ENCODE measurements around the gene UBL4B.

UBL4B gene

GRCh38 chr1:110114784-110115183 is 2.5 kb downstream of the UBL4B start:
- no peak for DNase-seq (ENCODE audit: low spot score)

DNA sequence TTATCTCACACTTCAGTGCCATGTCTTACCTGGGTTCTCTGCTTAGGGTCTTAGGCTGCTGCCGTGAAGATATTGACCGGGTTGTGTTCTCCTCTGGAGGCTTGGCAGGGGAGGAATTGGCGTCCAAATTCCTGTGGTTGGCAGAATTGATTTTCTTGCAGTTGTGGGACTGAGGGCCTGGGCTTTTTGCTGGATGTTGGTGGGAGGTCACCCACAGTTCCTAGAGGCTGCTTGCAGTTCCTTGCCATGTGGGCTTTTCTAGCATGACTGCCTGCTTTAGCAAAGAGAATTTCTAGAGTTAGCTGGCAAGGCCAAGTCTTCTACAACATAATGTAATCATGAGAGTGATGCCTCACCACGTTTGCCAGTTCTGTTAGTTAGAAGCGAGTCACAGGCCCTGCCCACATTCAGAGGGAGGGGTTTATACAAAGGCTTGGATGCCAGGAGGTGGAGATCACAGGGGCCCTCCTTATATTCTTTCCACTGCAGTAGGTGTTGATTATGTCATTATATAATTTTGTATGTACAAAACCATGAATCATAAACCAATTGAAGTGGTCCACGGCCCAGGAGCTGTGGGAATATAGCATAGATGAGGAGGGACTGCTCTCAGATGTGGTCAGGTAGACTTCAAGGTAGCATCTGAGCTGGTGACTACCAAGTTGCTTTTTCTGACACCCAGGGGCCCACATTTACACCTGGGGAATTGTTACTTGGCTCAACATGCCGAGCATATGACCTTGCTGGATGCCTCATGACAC is 6.6 kb downstream of the UBL4B start:
- no peak for DNase-seq (ENCODE audit: low spot score)

DNA sequence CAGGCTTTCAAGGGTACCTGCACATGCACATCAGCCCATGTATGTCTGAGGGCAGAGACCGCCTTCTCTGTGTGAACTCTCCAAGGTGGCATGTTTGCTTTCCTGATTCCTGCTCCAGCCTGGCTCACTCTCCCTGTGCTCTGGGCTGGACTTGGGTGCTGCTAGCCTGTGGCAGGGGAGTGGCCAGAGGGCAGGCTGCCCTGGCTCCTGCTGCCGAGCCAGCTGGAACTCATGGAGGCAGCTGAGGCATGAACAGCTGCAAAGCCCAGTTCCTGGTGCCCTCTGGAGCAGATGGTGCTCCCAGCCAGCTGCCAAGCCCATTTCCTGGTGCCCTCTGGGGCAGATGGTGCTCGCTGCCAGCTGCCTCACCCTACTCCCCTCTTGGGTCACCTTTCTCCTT is 7.6 kb downstream of the UBL4B start:
- DNase-seq (ENCODE audit: low spot score) = no peak

GRCh38 chr1:110120960-110121561 is 8.8 kb downstream of the UBL4B start:
- DNase-seq (ENCODE audit: low spot score) = no peak

DNA sequence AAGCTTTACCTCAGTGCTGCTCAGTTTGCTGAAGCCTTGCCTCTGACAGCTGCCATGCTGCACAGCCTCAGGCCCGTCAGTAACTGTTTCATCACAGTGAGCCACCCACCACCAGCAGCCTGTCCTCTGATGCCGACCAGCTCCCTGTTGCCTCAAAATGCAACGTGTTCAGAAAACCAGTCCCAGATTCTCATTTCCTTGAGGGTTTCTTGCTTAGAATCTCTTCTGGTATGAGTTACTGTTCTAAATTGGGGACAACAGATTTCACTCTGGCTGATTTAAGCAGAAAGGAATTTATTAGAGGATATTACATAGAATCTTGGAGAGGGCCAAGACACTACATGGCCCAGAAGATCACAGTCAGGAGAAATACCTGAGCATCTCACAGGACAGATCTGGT is 11.0 kb downstream of the UBL4B start:
- DNase-seq (ENCODE audit: low spot score) = no peak

DNA sequence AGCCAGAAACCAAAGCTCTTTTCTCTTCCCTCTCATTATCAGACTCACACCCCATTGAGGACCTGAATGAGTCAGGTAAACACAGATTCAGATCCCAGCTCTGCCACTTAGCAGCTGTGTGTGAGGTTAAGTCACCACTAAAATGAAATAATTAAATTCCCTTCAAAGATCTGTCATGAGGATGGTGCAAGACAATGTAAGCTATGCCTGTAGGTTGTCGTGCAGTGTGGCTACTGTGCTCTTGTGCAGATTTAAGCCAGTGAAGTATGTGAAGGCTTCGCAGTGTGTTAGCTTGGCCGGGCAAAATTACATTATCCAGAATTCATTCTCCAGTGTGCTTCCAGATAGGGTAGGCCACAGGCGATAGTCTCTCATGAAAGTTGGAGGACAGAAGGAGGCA is 13.6 kb downstream of the UBL4B start:
- no peak for DNase-seq (ENCODE audit: low spot score)

- no peak for DNase-seq (ENCODE audit: low spot score)
These were observed 17.9 kb downstream of the UBL4B start for GRCh38 chr1:110130113-110130591.

- DNase-seq (ENCODE audit: low spot score) = no peak
These were observed 18.7 kb downstream of the UBL4B start for GRCh38 chr1:110130989-110131388.

DNA sequence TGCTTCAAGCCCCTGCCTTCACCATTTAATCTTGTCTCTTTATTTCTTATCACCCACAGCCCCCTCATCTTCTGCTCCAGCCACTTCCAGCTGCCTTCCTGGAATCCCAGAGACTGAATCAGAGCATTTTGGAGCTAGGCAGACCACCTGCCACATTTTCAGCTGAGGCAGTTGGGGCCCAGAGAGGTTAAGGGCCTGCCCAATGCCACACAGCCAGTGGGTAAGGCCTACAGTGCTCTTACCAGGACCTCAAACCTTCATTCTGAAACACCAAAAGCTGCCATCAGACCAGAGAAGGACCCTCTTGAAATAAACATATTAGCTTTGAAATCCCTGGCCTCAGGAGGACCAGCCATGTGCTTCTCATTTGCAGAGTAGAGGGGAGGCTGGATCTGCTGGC is 20.4 kb downstream of the UBL4B start:
- no peak for DNase-seq (ENCODE audit: low spot score)

DNA sequence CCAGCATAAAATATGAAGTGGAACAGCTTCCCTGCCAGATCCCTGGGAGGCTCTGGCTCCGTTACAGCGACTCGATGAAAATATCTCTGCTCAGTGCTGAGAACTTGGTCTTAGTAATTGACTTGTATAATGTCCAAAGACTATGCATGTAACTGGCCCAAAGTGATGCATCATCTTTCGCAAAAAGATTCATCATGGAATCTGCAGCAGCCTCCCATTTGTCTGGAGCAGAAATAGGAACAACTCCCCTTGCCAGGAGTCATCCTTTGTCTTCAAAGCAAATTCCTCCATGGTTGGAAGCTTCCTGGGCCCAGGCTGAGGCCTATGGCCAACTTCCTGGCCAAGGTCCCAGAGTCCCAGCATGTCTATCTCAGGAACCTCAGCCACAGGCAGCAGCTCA is 21.2 kb downstream of the UBL4B start:
- no peak for DNase-seq (ENCODE audit: low spot score)

GRCh38 chr1:110134050-110134595 is 21.9 kb downstream of the UBL4B start:
- no peak for DNase-seq (ENCODE audit: low spot score)

GRCh38 chr1:110135246-110135645 is 23.0 kb downstream of the UBL4B start:
- no peak for DNase-seq (ENCODE audit: low spot score)

DNA sequence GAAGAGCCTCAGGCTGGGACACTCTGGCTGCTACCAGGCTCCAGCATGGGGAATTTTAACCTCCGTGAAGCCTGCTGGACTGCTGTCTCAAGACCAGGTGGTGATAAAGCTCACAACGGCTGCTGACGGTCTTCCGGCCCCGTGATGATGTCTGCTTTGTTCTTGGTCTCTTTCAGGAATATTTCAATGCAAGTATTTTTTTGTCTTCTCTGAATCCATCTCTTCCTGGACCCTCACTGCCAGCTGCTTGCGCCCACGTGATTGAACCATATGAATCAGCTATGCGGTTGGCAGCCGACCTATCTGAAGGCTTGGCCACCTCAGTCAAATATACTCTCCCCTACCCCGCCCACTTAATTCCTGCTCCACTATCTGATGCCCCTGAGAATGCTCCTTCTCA is 23.4 kb downstream of the UBL4B start:
- no peak for DNase-seq (ENCODE audit: low spot score)

DNA sequence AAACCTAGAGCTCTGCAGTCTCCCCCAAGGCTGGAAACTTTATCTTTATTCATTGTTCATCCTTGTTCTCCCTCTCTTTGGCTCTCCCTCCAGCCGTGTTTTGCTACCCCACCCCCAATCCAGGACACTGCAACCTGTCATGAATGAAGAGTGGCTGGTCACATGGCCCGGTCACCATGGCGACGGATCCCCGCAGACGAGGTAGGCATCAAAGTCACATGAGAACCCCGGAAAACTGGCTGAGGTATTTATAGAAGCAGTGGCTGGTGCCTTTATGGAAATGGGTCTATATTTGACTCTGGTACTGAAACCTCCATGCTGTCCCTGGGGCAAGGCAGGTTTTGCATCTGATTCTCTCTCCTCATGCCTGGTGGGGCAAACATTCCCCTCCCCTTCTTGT is 24.7 kb downstream of the UBL4B start:
- no peak for DNase-seq (ENCODE audit: low spot score)

DNA sequence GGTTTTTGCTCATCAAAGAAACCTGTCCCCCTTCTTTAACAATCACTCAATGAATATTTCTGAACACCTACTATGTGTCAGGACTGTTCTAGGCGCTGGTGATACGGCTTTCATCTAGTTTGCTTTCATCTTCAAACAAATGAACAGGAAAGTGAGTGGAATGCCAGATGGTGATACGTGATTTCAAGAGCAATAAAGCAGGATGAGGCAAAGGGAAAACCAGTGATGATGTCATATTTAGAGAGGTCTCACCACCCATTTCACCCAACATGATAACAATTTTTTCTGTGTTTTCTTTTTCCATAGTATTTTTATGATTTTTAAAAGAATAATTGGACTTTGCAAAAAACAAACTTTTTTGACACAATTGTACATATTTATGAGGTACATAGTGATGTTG is 26.7 kb downstream of the UBL4B start:
- no peak for DNase-seq (ENCODE audit: low spot score)

- DNase-seq (ENCODE audit: low spot score) = no peak
These were observed 32.1 kb downstream of the UBL4B start for GRCh38 chr1:110144366-110144765.

DNA sequence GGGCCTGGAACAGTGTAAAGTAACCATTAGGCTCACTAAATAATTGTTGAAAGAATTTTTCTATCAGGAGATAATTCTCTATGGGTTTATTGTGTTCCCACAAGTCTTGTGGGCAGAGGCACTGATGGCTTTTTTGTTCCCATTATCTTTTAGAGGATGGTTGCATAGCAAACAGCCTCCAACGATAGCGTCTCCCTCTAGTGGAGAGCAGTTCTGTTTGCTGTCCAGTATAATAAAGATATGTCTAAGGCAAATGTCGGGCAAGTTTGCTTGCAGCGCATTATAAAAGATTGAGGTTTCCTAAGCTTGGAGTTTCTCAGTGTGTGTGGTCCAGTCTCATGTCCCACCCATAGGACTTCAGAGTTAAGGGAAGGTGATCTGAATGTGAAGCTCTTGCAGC is 36.7 kb downstream of the UBL4B start:
- DNase-seq (ENCODE audit: low spot score) = peak; percentile 33

GRCh38 chr1:110150330-110151174 is 38.3 kb downstream of the UBL4B start, which contains the start of gene SLC6A17:
Gene SLC6A17 (plus strand): TSS chr1:110150494. CDS start chr1:110166930, 16,436 bp downstream.
- no peak for DNase-seq (ENCODE audit: low spot score)

DNA sequence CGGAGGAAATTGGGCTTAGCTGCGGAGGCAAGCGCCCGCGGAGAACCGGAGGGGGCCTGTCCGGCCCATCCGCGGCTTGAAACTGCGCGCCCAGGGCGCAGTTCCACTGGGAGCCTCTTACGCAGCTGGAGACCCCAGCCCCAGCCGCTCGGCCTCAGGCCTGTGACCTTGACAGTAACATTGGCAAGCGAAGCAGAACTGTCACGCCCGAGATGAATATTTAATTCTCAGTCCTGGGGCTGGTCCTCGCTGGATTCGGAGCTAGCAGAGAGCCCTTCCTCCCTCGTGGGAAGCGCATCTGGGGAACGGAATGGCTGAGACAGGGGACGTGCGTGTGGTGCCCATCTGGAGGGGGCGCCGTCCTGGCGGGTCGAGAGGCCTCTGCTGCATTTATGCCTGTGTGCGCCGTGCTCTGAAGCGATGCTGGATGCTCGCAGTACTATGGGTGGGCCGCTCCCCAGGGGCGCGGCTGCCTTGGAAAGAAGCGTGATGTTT is 39.0 kb downstream of the UBL4B start:
- DNase-seq (ENCODE audit: low spot score) = no peak

DNA sequence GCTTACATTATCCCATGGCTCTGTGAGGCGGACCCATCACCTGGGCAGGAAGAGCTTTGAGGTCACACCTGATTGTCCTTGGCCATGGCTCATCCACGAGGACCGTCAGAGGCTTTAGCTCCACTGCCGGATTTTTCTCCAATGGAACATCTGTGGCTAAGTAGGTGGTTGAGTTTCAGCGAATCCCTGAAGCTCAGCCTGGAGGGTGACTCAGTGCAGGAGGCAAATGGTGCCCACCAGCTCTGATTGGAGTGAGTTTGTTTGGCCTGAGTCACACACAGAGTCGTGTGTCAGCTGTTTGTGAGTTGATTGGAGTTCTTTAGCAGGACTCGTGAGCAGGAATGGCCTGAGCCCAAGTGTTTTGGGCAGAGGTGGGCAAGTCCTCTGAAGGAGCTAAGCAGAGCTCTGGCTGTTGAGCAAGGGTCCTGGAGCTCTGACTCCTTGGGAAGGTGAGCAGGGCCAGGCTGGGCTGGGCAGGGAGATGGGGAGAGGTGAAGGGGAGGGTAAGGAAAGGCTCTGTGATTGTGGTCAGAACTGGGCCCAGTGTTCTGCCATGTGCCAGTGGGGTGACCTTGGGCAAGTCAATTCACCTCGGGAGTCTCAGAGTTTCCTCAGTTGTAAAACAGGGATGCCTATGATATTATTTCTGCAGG is 40.0 kb downstream of the UBL4B start:
- no peak for DNase-seq (ENCODE audit: low spot score)

GRCh38 chr1:110153407-110153950 is 41.2 kb downstream of the UBL4B start:
- no peak for DNase-seq (ENCODE audit: low spot score)
